Measurements from ENCODE around the gene ZNF398.
A peak's percentile ranks its signal among the peaks of the same experiment; 100 is the strongest.
"Not testable (repeated sequence)": the region's sequence is repeated elsewhere in the genome, so short reads cannot be mapped to it uniquely, and the experiment has no call there.

ZNF398 gene

DNA sequence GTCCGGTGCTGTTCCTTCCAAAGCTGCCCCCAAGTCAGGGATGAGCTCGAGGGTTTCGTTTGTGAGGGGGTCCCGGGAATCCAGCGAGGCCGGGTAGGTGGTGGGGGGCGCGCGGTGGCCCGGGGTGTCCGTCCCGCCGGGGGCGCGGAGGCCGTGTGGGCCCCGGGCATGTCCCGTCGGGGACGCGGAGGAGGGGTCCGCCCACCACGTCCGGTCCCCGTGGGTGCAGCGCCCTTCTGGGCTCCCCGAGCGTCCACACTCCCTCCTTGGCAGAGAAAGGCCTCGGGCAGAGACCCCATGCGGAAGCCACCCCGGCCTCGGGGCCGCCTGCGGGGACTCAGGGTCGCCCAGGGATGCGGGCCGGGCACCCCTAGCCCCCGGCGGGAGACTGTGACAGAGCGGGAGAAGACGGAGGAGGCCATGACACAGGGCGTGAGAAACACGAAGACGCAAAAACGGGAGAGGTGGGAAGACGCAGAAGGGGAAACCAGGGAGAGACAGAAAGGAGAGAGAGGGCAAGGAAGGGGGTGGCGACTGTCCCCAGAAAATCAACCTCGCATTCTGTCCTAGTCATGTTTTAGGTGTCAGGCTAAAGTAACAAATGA, 20.5 kb upstream of the ZNF398 start:
- H3K27me3 ChIP-seq (ENCODE audit: control insufficient read depth, insufficient read depth, low read length), result no peaks in the 10 kb centered on the region
- peak overlapping the region; percentile 82 for H3K9ac ChIP-seq (ENCODE audit: low read depth, low read length)
- peaks cover 20% of the 10 kb centered on the region for H3K36me3 ChIP-seq (ENCODE audit: control insufficient read depth, insufficient read depth, low read length)
- H3K4me1 ChIP-seq (ENCODE audit: control insufficient read depth, insufficient read depth, low read length), result peaks cover 7% of the 10 kb centered on the region
- H3K9me3 ChIP-seq (ENCODE audit: control insufficient read depth, insufficient read depth, low read length), result peaks cover 7% of the 10 kb centered on the region; the same call in 1 of the 2 replicates
- H3K4me3 ChIP-seq (ENCODE audit: low read depth, low read length), result peak overlapping the region; percentile 88
- H3K27ac ChIP-seq (ENCODE audit: low read depth, low read length), result peak overlapping the region; percentile 69

DNA sequence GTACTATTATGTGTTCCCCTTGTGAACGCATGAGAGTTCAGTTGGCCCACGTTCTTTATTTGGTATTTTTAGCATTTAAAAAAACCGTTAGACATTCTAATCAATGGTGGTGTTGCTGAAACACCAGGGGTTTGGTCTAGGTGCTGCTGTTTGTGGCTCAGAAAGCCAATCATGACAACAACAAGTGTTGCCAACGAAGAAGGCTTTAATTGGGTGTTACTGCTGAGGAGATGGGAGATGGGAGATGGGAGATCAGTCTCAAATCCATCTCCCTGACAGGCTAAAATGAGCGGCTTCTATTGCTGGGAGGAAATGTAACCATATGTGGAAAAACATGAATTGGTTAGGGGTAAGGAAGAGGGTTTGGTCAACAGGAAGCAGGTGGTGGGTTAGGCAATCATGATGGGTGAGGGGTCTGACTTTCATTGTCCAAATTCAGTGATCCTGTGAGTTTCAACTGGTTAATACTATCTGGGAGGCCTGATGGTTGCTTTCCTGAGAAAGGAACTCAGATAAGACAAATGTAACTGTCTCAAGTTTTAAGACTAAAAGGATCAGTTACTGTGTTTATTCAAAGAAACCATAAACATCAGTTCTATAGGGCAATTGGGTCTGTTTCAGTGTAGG, 16.6 kb upstream of the ZNF398 start:
- H3K36me3 ChIP-seq (ENCODE audit: control insufficient read depth, insufficient read depth, low read length), result peaks cover 27% of the 10 kb centered on the region

DNA sequence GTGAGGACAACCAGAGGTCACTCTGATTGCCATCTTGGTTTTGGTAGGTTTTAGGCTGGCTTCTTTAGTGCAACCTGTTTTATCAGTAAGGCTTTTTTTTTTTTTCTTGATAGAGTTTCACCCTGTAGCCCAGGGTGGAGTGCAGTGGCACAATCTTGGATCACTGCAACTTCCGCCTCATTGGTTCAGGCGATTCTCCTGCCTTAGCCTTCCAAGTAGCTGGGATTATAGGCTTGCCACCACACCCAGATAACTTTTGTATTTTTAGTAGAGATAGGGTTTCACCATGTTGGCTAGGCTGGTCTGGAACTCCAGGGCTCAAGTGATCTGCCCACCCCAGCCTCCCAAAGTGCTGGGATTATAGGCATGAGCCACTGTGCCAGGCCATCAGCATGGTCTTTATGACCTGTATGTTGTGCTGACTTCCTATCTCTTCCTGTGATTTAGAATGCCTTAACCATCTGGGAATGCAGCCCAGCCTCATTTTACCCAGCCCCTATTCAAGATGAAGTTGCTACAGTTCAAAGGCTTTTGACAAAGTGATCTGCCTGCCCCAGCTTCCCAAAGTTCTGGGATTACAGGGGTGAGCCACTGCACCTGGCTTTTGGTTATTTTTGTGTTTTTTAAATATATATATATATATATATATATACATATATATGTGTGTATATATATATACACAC, 14.1 kb upstream of the ZNF398 start:
- Histone ChIP-seq H3K9me3 (ENCODE audit: control insufficient read depth, insufficient read depth, low read length) (peaks cover 7% of the 10 kb centered on the region; the same call in 1 of the 2 replicates), H3K36me3 (ENCODE audit: control insufficient read depth, insufficient read depth, low read length) (peaks cover 27% of the 10 kb centered on the region), H3K9ac (ENCODE audit: low read depth, low read length) (no peak overlapping the region), H3K4me1 (ENCODE audit: control insufficient read depth, insufficient read depth, low read length) (peaks cover under 1% of the 10 kb centered on the region; the same call in 1 of the 2 replicates), H3K4me3 (ENCODE audit: low read depth, low read length) (no peak overlapping the region), H3K27me3 (ENCODE audit: control insufficient read depth, insufficient read depth, low read length) (no peaks in the 10 kb centered on the region), H3K27ac (ENCODE audit: low read depth, low read length) (no peak overlapping the region)

More for the DNA sequence above, 16.6 kb upstream of the ZNF398 start:
- Histone ChIP-seq H3K9ac (ENCODE audit: low read depth, low read length) (no peak overlapping the region), H3K4me3 (ENCODE audit: low read depth, low read length) (no peak overlapping the region), H3K27me3 (ENCODE audit: control insufficient read depth, insufficient read depth, low read length) (no peaks in the 10 kb centered on the region), H3K27ac (ENCODE audit: low read depth, low read length) (no peak overlapping the region), H3K9me3 (ENCODE audit: control insufficient read depth, insufficient read depth, low read length) (peaks cover 7% of the 10 kb centered on the region; the same call in 1 of the 2 replicates), H3K4me1 (ENCODE audit: control insufficient read depth, insufficient read depth, low read length) (peaks cover 7% of the 10 kb centered on the region)

DNA sequence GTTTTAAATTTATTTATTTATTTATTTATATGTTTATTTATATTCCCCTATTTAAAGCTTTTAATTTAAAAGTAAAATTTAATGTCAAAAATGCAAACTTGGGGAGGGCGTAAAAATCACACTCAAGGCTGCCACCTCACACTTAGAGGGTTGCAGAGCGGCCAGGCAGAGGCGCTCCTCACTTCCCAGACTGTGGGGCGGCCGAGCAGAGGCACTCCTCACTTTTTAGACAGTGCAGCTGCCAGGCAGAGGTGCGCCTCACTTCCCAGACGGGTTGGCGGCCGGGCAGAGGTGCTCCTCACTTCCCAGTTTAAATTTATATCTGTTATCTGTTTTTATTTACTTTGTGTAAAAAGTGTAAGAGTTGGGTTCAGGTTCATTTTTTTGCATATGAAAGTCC, 11.1 kb upstream of the ZNF398 start:
- Histone ChIP-seq H3K9ac (ENCODE audit: low read depth, low read length) (no peak overlapping the region), H3K27ac (ENCODE audit: low read depth, low read length) (no peak overlapping the region), H3K4me1 (ENCODE audit: control insufficient read depth, insufficient read depth, low read length) (no peaks in the 10 kb centered on the region), H3K27me3 (ENCODE audit: control insufficient read depth, insufficient read depth, low read length) (no peaks in the 10 kb centered on the region), H3K36me3 (ENCODE audit: control insufficient read depth, insufficient read depth, low read length) (peaks cover 14% of the 10 kb centered on the region), H3K9me3 (ENCODE audit: control insufficient read depth, insufficient read depth, low read length) (no peaks in the 10 kb centered on the region), H3K4me3 (ENCODE audit: low read depth, low read length) (no peak overlapping the region)

DNA sequence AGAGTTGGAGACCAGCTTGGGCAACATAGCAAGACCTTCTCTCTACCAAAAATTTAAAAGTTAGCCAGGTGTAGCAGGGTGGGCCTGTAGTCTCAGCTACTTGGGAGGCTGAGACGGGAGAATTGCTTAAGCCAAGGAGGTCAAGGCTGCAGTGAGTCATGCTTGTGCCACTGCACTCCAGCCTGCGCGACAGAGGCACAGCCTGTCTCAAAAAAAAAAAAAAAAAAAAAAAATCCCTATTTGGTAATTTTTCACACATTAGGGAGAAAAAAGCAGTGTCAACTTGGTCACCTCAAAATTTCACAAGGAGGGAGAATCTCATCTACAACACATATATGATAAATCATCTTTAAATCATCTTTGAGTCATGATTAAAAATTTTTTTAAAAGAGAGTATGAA, 6.4 kb upstream of the ZNF398 start:
- Histone ChIP-seq H3K36me3 (ENCODE audit: control insufficient read depth, insufficient read depth, low read length) (no peaks in the 10 kb centered on the region), H3K27me3 (ENCODE audit: control insufficient read depth, insufficient read depth, low read length) (no peaks in the 10 kb centered on the region), H3K4me1 (ENCODE audit: control insufficient read depth, insufficient read depth, low read length) (peaks cover 23% of the 10 kb centered on the region), H3K4me3 (ENCODE audit: low read depth, low read length) (no peak overlapping the region), H3K9ac (ENCODE audit: low read depth, low read length) (no peak overlapping the region), H3K9me3 (ENCODE audit: control insufficient read depth, insufficient read depth, low read length) (no peaks in the 10 kb centered on the region), H3K27ac (ENCODE audit: low read depth, low read length) (no peak overlapping the region)

DNA sequence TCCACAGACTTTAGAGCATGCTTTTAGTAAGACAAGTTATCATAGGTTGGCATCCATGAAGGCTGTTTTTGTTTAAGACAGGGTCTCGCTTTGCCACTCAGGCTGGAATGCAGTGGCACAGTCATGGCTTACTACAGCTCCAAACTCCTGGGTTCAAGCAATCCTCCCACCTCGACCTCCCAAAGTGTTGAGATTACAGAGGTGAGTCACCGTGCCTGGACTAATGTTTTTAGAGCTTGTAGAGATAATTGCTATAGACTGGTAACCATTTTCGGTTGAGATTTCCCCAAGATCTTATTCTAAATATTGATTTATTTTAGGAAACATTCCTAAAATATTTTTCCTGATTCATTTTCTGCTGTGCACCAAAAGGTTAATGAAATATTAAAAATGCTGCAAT, 5.4 kb upstream of the ZNF398 start:
- no peak overlapping the region for H3K27ac ChIP-seq (ENCODE audit: low read depth, low read length)
- H3K9ac ChIP-seq (ENCODE audit: low read depth, low read length), result no peak overlapping the region
- peaks cover 29% of the 10 kb centered on the region for H3K4me1 ChIP-seq (ENCODE audit: control insufficient read depth, insufficient read depth, low read length)
- no peak overlapping the region for H3K4me3 ChIP-seq (ENCODE audit: low read depth, low read length)
- no peaks in the 10 kb centered on the region for H3K36me3 ChIP-seq (ENCODE audit: control insufficient read depth, insufficient read depth, low read length)
- H3K27me3 ChIP-seq (ENCODE audit: control insufficient read depth, insufficient read depth, low read length), result no peaks in the 10 kb centered on the region
- no peaks in the 10 kb centered on the region for H3K9me3 ChIP-seq (ENCODE audit: control insufficient read depth, insufficient read depth, low read length)

DNA sequence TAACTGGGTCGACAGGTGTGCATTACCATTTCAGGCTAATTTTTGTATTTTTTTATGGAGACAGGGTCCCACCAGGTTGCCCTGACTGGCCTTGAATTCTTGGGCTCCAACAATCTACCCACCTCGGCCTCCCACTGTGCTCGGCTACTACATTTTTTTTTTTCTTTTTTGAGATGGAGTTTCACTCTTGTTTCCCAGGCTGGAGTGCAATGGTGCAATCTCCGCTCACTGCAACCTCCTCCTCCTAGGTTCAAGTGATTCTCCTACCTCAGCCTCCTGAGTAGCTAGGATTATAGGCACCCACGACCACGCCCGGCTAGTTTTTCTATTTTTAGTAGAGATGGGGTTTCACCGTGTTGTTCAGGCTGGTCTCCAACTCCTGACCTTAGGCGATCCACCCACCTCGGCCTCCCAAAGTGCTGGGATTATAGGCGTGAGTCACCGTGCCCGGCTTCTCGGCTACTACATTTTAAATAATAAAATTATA, 2.8 kb upstream of the ZNF398 start:
- peak overlapping the region; percentile 99 for H3K27ac ChIP-seq (ENCODE audit: low read depth, low read length)
- H3K27me3 ChIP-seq (ENCODE audit: control insufficient read depth, insufficient read depth, low read length); H3K36me3 ChIP-seq (ENCODE audit: control insufficient read depth, insufficient read depth, low read length); H3K9me3 ChIP-seq (ENCODE audit: control insufficient read depth, insufficient read depth, low read length): not testable (repeated sequence)
- peak overlapping the region; percentile 65 for H3K9ac ChIP-seq (ENCODE audit: low read depth, low read length)
- peaks cover 32% of the 10 kb centered on the region for H3K4me1 ChIP-seq (ENCODE audit: control insufficient read depth, insufficient read depth, low read length)
- H3K4me3 ChIP-seq (ENCODE audit: low read depth, low read length), result peak overlapping the region; percentile 52

DNA sequence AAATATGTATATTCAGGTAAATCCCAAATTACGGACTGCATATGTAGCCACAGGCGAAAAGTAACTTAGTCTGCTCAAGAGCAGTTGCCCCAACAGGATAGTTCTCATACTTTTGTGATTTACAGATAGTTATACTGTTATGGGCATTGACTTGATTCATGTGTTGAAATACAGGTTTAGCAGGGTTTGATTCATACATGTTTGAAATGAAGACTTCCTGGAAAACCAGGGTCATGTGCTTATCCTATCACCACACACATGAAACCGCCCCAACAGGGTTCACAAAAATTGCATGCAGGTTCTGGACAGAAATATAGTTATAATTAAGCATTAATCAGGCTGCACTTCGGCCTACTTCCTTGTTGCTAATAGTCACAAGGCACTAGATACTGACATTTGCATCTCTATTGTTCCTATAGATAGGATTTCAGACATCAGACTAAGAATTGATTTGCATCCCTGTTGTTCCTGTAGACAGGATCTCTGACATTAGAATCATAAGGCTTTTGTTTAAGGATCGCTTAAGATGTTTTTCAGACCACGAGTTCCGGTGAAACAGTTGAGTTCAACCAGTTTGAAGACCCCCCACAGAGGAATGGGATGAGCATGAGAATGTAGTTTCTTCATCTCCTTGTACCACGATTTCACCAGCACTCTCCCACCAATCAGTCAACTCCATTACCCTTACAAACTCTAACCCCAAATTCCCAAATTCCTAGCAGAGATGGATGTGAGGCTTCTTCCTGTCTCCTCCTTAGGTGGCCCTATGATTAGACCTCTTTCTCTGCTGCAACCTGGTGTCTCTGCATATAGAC, 2.0 kb upstream of the ZNF398 start:
- peak overlapping the region; percentile 92 for H3K4me3 ChIP-seq (ENCODE audit: low read depth, low read length)
- H3K9ac ChIP-seq (ENCODE audit: low read depth, low read length), result peak overlapping the region; percentile 94
- peak overlapping the region; percentile 99 for H3K27ac ChIP-seq (ENCODE audit: low read depth, low read length)
- H3K36me3 ChIP-seq (ENCODE audit: control insufficient read depth, insufficient read depth, low read length), result peaks cover 9% of the 10 kb centered on the region
- H3K9me3 ChIP-seq (ENCODE audit: control insufficient read depth, insufficient read depth, low read length), result no peaks in the 10 kb centered on the region
- H3K27me3 ChIP-seq (ENCODE audit: control insufficient read depth, insufficient read depth, low read length), result no peaks in the 10 kb centered on the region
- peaks cover 40% of the 10 kb centered on the region for H3K4me1 ChIP-seq (ENCODE audit: control insufficient read depth, insufficient read depth, low read length)

DNA sequence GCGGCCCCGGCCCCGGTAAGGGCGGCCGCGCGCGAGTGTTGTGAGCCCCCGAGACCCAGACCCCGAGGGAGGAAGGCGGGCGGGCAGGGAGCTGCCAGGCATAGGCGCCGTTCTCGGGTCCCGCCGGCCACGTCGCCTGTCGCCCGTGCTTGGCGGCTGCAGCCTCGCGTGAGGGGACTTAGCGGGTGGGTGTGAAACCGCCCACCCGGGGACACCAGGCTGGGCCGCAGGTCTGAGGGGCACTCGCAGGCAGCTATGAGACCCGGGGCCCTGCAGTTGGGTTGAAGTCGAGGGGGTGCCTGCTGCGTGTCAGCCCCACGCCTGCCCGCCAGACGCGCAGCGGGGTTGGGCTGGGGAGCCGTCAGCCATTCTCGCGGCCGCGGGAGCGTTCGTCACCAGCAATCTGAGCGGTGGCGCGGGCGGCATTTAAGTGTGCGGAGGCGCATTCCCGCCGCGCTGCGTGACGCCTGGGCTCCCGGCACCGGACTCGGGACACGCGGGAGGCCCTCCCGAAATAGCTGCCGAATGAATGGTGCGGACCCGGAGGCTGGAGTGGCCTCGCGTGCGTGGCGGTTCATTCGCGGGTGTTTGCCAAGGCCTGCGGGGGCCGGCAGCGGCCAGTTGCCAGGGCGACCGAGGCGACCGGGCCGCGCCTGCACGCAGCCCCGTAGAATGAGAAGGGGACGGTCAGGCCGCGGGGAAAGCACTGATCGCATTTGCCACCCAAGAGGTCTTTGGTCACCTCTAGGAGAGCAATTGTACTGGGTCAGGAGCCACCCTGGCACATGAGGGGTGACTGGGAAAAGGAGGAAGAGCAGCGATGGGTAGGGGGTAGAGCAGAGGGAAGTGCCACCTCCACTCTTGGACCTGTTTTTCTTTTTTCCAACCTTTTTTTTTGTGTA, 750 bp downstream of the ZNF398 start:
- H3K36me3 ChIP-seq (ENCODE audit: control insufficient read depth, insufficient read depth, low read length), result peaks cover 29% of the 10 kb centered on the region
- H3K9me3 ChIP-seq (ENCODE audit: control insufficient read depth, insufficient read depth, low read length), result no peaks in the 10 kb centered on the region
- H3K4me3 ChIP-seq (ENCODE audit: low read depth, low read length), result peak overlapping the region; percentile 92
- H3K4me1 ChIP-seq (ENCODE audit: control insufficient read depth, insufficient read depth, low read length), result peaks cover 51% of the 10 kb centered on the region
- H3K27me3 ChIP-seq (ENCODE audit: control insufficient read depth, insufficient read depth, low read length), result no peaks in the 10 kb centered on the region
- H3K9ac ChIP-seq (ENCODE audit: low read depth, low read length), result peak overlapping the region; percentile 94
- peak overlapping the region; percentile 99 for H3K27ac ChIP-seq (ENCODE audit: low read depth, low read length)

DNA sequence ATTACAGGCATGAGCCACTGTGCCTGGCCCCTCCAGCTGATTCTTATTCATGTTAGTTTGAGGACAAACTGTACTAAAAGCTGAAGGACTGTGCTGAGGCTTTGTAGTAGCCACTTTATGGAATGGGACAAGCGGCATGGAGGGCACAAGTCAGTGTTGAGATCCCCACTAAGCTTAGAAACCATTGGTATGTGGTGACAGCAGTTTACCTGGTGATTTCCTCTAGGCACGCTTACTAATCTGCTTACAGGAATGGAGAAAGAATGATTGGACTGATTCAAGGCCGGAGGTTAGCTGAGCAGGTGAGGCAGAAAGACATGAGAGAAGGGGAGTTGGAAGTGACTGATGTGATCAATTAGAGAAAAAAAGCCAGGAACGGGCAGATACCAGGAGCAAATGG, 3.7 kb downstream of the ZNF398 start:
- H3K9me3 ChIP-seq (ENCODE audit: control insufficient read depth, insufficient read depth, low read length), result no peaks in the 10 kb centered on the region
- peaks cover 27% of the 10 kb centered on the region for H3K4me1 ChIP-seq (ENCODE audit: control insufficient read depth, insufficient read depth, low read length)
- H3K9ac ChIP-seq (ENCODE audit: low read depth, low read length), result no peak overlapping the region
- no peak overlapping the region for H3K27ac ChIP-seq (ENCODE audit: low read depth, low read length)
- H3K27me3 ChIP-seq (ENCODE audit: control insufficient read depth, insufficient read depth, low read length), result no peaks in the 10 kb centered on the region
- H3K4me3 ChIP-seq (ENCODE audit: low read depth, low read length), result no peak overlapping the region
- peaks cover 57% of the 10 kb centered on the region for H3K36me3 ChIP-seq (ENCODE audit: control insufficient read depth, insufficient read depth, low read length)
